GM19397 (cell line): ENCODE data around the gene SLTM.
"Not testable (repeated sequence)": the region's sequence is repeated elsewhere in the genome, so short reads cannot be mapped to it uniquely, and the experiment has no call there.

Experiments
- ATAC-seq: cut with Tn5 transposase; IDR thresholded peaks from one replicate; pipeline ENCODE4 v1.9.1; 2021; ENCODE audit warnings: mild to moderate bottlenecking, moderate library complexity; ENCODE audit not compliant: unreplicated experiment

SLTM gene

GRCh38 chr15:58929891-58930416 lies 3.5 kb downstream of the SLTM start:
- no peak for ATAC-seq

- no peak for ATAC-seq
Observed at GRCh38 chr15:58926823-58927222, 6.7 kb downstream of the SLTM start.

- no peak for ATAC-seq
Observed at GRCh38 chr15:58924327-58924726, 9.2 kb downstream of the SLTM start.

GRCh38 chr15:58923696-58924300 lies 9.7 kb downstream of the SLTM start:
- ATAC-seq = no peak

- ATAC-seq = no peak
Observed at GRCh38 chr15:58923284-58923683, 10.2 kb downstream of the SLTM start.

GRCh38 chr15:58921267-58921790 lies 12.2 kb downstream of the SLTM start:
- ATAC-seq = no peak

- not testable (repeated sequence) for ATAC-seq
Observed at GRCh38 chr15:58920447-58920846, 13.0 kb downstream of the SLTM start.

GRCh38 chr15:58919232-58919631 lies 14.2 kb downstream of the SLTM start:
- no peak for ATAC-seq

- ATAC-seq = no peak
Observed at GRCh38 chr15:58918239-58918638, 15.2 kb downstream of the SLTM start.

- not testable (repeated sequence) for ATAC-seq
Observed at GRCh38 chr15:58917613-58918129, 15.8 kb downstream of the SLTM start.

- ATAC-seq = no peak
Observed at GRCh38 chr15:58916962-58917361, 16.5 kb downstream of the SLTM start.

GRCh38 chr15:58910456-58910855 lies 23.0 kb downstream of the SLTM start:
- no peak for ATAC-seq

GRCh38 chr15:58909616-58910015 lies 23.9 kb downstream of the SLTM start:
- ATAC-seq = no peak

GRCh38 chr15:58908550-58909309 lies 24.7 kb downstream of the SLTM start:
- ATAC-seq = no peak

- ATAC-seq = no peak
Observed at GRCh38 chr15:58900631-58901030, 32.8 kb downstream of the SLTM start.

- ATAC-seq = no peak
Observed at GRCh38 chr15:58898150-58898680, 35.3 kb downstream of the SLTM start.

GRCh38 chr15:58889363-58889762 lies 44.1 kb downstream of the SLTM start:
- no peak for ATAC-seq

- no peak for ATAC-seq
Observed at GRCh38 chr15:58886921-58887320, 46.6 kb downstream of the SLTM start.

GRCh38 chr15:58883926-58884325 lies 49.6 kb downstream of the SLTM start:
- ATAC-seq = not testable (repeated sequence)

- no peak for ATAC-seq
Observed at GRCh38 chr15:58882243-58882642, 51.2 kb downstream of the SLTM start.

- peak; percentile 52 for ATAC-seq
Observed at GRCh38 chr15:58880320-58880719, 53.2 kb downstream of the SLTM start.
